GM20000 (cell line): ENCODE results near the gene COPG1.

ENCODE experiments used
- DNase-seq: peaks from one replicate; pipeline ENCODE4 v3.0.0; 2012; ENCODE audit warnings: low spot score
- CTCF ChIP-seq: IDR thresholded peaks from 2 replicates; pipeline ENCODE4 v1.5.1; 2012; ENCODE audit warnings: mild to moderate bottlenecking, control low read depth; ENCODE audit errors: extremely low read depth, missing control alignments

Gene COPG1

DNA sequence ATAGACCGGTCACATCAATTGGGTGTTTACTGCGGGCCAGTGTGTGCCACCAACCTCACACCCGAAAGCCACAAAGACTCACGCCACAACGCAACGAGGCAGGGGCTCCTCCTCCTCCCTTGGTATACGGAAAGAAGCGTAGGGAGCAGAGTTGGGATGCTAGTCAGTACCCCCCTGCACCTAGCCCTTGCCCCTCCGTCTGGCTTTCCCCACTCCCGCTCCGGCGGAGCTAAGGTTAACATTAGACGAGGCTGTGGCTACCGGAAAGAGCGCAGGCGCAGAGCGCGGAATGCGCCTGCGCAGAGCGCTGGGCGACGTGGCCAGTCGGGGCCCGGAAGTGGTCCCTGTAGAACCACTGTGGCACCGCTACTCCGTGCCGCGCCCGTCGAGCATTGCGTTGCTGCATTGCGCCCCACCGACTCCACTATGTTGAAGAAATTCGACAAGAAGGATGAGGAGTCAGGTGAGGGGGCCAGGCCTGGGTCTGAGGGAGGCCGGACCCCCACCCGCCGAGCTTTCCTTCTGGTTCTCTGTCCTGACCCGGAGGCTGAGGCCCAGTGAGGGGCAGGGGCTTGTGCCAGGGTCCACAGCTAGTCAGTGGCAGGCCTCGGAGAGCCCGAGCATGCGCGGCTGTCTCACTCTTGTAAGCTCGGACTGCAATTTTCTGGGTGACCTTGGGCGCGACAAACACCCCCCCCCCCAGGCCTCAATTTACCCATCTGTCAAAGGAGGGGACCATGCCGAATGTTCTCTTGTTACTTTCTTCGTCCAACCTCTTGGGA, at the start of gene COPG1:
COPG1 (plus strand) TSS at position 323 of the 782 bp plus-strand sequence; CDS start at position 427, 104 bp downstream.
- no peak for TF ChIP-seq CTCF
- peak; percentile 91 for DNase-seq

- no peak for TF ChIP-seq CTCF
- DNase-seq = no peak
Observed at GRCh38 chr3:129204473-129204872, 44.9 kb upstream of the COPG1 start.

DNA sequence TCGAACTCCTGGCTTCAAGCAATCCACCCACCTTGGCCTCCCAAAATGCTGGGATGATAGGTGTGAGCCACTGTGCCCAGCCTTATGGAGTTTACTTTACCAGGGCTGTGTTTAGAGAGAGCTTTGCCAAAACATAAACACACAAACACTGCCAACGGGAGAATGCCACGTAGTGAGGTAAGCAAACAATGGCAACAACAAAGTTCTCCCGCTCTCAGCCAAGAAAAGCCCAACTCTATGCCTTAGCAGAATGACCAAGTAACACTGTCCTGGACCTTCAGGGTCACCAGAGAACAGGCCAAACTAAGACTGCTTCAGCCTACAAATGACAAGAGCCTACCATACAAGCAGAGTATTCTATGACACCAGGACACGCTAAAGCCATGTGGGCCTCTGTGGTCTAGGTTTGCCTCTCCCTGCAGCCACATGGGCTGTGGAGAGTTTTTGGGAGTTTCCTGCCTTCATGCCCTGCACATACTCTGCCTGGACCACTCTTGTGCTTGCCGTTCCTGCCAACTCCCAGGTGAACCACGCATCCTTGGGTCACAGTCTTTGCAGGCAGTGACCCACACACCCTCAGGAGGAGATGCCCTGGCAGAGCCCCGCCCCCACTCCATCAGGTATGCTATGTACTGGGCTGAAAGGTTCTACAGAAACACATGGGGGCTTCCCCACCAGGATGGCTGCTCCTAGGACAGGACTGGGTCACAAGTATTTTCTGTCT, 44.1 kb upstream of the COPG1 start:
- TF ChIP-seq CTCF = no peak
- no peak for DNase-seq

DNA sequence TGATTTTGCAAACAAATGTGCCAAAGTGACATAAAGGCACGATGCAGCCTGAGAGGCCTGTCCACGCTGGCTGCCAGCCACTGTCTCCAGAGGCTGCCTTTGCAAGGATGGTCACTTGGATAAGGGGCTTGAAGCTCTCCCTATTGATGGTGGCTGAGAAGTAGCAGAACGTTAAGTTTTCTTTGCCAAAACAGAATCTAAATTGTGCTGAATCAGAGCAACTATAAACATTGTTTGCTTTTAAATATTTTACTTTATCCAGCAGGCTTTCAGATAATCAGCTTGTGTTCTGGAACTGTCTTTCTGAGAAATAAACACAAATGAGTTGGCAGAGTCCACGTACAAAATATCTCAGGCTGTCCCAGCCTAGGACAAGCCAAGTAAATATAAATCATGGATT, 41.9 kb upstream of the COPG1 start:
- DNase-seq = no peak
- no peak for TF ChIP-seq CTCF

DNA sequence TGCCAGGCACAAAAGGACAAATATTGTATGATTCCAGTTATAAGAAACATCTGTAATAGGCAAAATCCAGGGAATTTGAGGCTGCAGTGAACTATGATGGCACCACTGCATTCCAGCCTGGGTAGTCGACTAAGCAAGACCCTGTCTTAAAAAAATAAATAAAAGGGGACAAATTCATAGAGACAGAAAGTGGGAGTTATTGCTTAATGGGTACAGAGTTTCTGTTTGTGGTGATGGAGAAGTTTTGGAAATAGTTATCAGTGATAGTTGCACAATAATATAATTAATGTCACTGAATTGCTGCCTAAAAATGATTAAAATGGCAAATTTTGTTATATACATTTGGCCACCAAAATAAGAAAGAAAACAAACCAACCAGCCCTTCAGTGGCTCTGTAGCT, 38.1 kb upstream of the COPG1 start:
- no peak for TF ChIP-seq CTCF
- DNase-seq = no peak

DNA sequence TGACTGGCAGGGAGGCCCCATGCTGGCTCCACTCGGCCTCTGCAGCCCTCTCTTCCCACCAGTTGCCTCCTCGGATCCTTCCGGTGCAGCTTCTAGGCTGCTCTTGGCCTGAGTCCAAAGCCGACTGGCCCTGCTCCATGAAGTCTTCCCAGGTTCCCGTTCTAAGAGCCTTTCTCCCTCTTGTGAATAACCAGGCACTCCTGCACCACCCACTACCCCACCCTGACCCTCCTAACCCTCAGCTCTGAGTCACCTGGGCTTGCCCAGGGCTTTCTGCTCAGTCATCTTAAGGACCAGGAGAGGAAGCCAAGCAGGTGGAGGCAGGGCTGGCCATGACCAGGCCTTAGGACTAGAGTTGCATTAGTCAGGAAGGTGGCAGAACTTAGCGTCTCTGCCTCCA, 37.6 kb upstream of the COPG1 start:
- TF ChIP-seq CTCF = no peak
- no peak for DNase-seq

DNA sequence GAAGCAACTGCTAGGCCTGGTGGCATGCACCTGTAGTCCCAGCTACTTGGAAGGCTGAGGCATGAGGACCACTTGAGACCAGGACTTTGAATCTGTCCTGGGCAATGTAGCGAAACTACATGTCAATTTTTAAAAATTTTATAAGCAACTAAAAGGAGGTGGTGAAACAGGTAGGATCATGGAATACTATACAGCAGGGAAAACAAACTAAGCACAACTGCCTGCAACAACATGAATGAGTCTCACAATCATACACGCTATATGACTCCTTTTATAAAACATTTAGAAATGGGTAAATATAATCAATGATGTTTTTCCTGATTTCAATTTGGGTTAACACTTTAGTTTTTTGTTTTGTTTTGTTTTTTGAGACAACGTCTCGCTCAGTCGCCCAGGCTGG, 36.2 kb upstream of the COPG1 start:
- no peak for TF ChIP-seq CTCF
- no peak for DNase-seq
